ENCODE data around the gene AOC2.

The AOC2 gene

GRCh38 chr17:42832213-42832933 is 12.0 kb upstream of the AOC2 start:
- no peak overlapping the region for H2AFZ ChIP-seq (ENCODE audit: low read length)
- H3K79me2 ChIP-seq (ENCODE audit: insufficient read depth, low read length): peaks cover 18% of the 10 kb centered on the region
- H3K4me3 ChIP-seq (ENCODE audit: low read depth, low read length, poor library complexity, severe bottlenecking): peak overlapping the region; percentile 87

GRCh38 chr17:42832934-42833766 is 11.2 kb upstream of the AOC2 start, which contains the start of gene PSME3:
Gene PSME3, plus strand, starts transcription at chr17:42833397. Its CDS starts 235 bp downstream, at chr17:42833632.
- no peak for TF ChIP-seq CTCF (IDR thresholded peaks at IDR 0.05; ENCODE audit: low read length)
- TF ChIP-seq EZH2 (IDR thresholded peaks at IDR 0.05; ENCODE audit: borderline replicate concordance, low read length): no peak
- peak within 1 kb of the TSS; percentile 87 for H3K4me3 ChIP-seq (ENCODE audit: low read depth, low read length, poor library complexity, severe bottlenecking)
- H3F3A ChIP-seq (ENCODE audit: insufficient read depth, low read length): no peaks in the 10 kb centered on the region
- no peaks in the 10 kb centered on the region for H3K9me3 ChIP-seq (ENCODE audit: low read length)
- peaks cover 21% of the 10 kb centered on the region for H3K4me1 ChIP-seq (ENCODE audit: insufficient read depth, low read length, severe bottlenecking)
- H3K79me2 ChIP-seq (ENCODE audit: insufficient read depth, low read length): peaks cover 18% of the 10 kb centered on the region
- no peak within 1 kb of the TSS for H2AFZ ChIP-seq (ENCODE audit: low read length)
- no peaks in the 10 kb centered on the region for H4K20me1 ChIP-seq (ENCODE audit: insufficient read depth, low read length)
- H3K27ac ChIP-seq (ENCODE audit: low read depth, low read length, poor library complexity, severe bottlenecking): peak within 1 kb of the TSS; percentile 47
- no peaks in the 10 kb centered on the region for H3K27me3 ChIP-seq (ENCODE audit: insufficient read depth, low read length)
- peak within 1 kb of the TSS; percentile 93 for H3K4me2 ChIP-seq (ENCODE audit: low read length)
- no peaks in the 10 kb centered on the region for H3K9me2 ChIP-seq (ENCODE audit: low read depth, low read length)
- H3K9ac ChIP-seq (ENCODE audit: low read length): peak within 1 kb of the TSS; percentile 95
- peaks cover 37% of the 10 kb centered on the region for H3K36me3 ChIP-seq (ENCODE audit: insufficient read depth, low read length)

More at GRCh38 chr17:42832213-42832933, 12.0 kb upstream of the AOC2 start:
- peak overlapping the region; percentile 95 for H3K9ac ChIP-seq (ENCODE audit: low read length)
- H3K9me3 ChIP-seq (ENCODE audit: low read length): no peaks in the 10 kb centered on the region
- H3F3A ChIP-seq (ENCODE audit: insufficient read depth, low read length): no peaks in the 10 kb centered on the region
- no peaks in the 10 kb centered on the region for H3K27me3 ChIP-seq (ENCODE audit: insufficient read depth, low read length)
- H3K4me2 ChIP-seq (ENCODE audit: low read length): peak overlapping the region; percentile 93
- no peaks in the 10 kb centered on the region for H3K9me2 ChIP-seq (ENCODE audit: low read depth, low read length)
- H3K36me3 ChIP-seq (ENCODE audit: insufficient read depth, low read length): peaks cover 29% of the 10 kb centered on the region
- TF ChIP-seq EZH2 (IDR thresholded peaks at IDR 0.05; ENCODE audit: borderline replicate concordance, low read length) (no peak), CTCF (IDR thresholded peaks at IDR 0.05; ENCODE audit: low read length) (no peak)
- no peaks in the 10 kb centered on the region for H4K20me1 ChIP-seq (ENCODE audit: insufficient read depth, low read length)
- H3K27ac ChIP-seq (ENCODE audit: low read depth, low read length, poor library complexity, severe bottlenecking): peak overlapping the region; percentile 47
- peaks cover 21% of the 10 kb centered on the region for H3K4me1 ChIP-seq (ENCODE audit: insufficient read depth, low read length, severe bottlenecking)

DNA sequence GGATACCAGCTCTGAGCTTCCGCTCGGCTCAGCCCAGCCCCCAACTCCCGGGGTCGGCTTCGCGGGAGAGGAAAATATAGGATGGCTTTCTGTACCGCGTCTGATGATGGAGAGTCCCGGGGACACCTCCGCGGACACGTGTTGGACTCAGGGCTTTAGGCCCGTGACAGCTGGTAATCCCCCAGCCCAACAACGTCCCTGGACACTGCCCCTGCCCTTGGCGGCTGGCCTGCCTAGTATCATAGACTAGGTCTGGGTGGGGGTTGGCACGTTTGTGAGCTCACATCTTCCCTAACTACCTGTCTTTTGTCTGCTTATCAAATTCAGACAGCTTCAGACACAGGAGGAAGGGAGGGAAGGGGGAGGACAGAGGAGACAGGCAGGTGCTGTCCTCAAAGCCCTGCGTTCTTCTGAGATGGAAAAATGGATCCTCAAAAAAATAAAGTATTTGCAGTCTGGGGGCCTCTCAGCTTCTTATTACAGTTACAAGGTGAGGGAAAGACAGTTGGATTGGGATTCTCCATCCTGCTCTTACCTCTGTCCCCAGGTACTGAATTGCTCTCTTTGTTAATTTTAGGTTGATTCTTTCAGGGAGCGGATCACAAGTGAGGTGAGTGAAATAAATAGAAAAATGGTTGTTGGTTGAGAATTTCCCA is 10.5 kb upstream of the AOC2 start:
- peak overlapping the region; percentile 93 for H3K4me2 ChIP-seq (ENCODE audit: low read length)
- H4K20me1 ChIP-seq (ENCODE audit: insufficient read depth, low read length): no peaks in the 10 kb centered on the region
- peaks cover 21% of the 10 kb centered on the region for H3K4me1 ChIP-seq (ENCODE audit: insufficient read depth, low read length, severe bottlenecking)
- H3K9me2 ChIP-seq (ENCODE audit: low read depth, low read length): no peaks in the 10 kb centered on the region
- H3K9ac ChIP-seq (ENCODE audit: low read length): peak overlapping the region; percentile 95
- peaks cover 18% of the 10 kb centered on the region for H3K79me2 ChIP-seq (ENCODE audit: insufficient read depth, low read length)
- peak overlapping the region; percentile 87 for H3K4me3 ChIP-seq (ENCODE audit: low read depth, low read length, poor library complexity, severe bottlenecking)
- H3K9me3 ChIP-seq (ENCODE audit: low read length): no peaks in the 10 kb centered on the region
- no peaks in the 10 kb centered on the region for H3F3A ChIP-seq (ENCODE audit: insufficient read depth, low read length)
- no peaks in the 10 kb centered on the region for H3K27me3 ChIP-seq (ENCODE audit: insufficient read depth, low read length)
- H3K36me3 ChIP-seq (ENCODE audit: insufficient read depth, low read length): peaks cover 44% of the 10 kb centered on the region
- H2AFZ ChIP-seq (ENCODE audit: low read length): no peak overlapping the region
- no peak for TF ChIP-seq EZH2 (IDR thresholded peaks at IDR 0.05; ENCODE audit: borderline replicate concordance, low read length)
- TF ChIP-seq CTCF (IDR thresholded peaks at IDR 0.05; ENCODE audit: low read length): no peak
- peak overlapping the region; percentile 47 for H3K27ac ChIP-seq (ENCODE audit: low read depth, low read length, poor library complexity, severe bottlenecking)

Measured in OCI-LY1 (cell line).